Epithelial cell of proximal tubule (primary cell): ENCODE data around the gene TOX4. TPM values are rescaled to one million over a fixed set of nuclear protein-coding genes. Genes with fewer than 3 reads are reported as not detected.

ENCODE experiments used
- DNase-seq: peaks from one replicate; pipeline ENCODE4 v3.0.0-alpha.2; 2011; ENCODE audit warnings: low read depth
- H3K4me3 ChIP-seq: 2 replicates; pipeline ENCODE4 v1.5.1; 2011; ENCODE audit warnings: low read depth, mild to moderate bottlenecking, low read length
- CTCF ChIP-seq: conservative IDR thresholded peaks from 2 replicates; pipeline ENCODE4 v1.5.1; 2012; ENCODE audit warnings: low read depth, mild to moderate bottlenecking, low read length
- total RNA-seq: library from RNA; depleted of rRNA; stranded (reverse); fragments of >200 nt; gene quantifications from 2 replicates; pipeline ENCODE4 v1.2.3, GENCODE V29; 2015

TOX4 gene
- total RNA-seq, 1 donor from 2014 or later: 28.8 TPM

- no peak overlapping the region for H3K4me3 ChIP-seq
- TF ChIP-seq CTCF: no peak
- DNase-seq: no peak
These were observed 37.3 kb downstream of the TOX4 start for GRCh38 chr14:21514341-21514740.

- no peak for TF ChIP-seq CTCF
- no peak overlapping the region for H3K4me3 ChIP-seq
- DNase-seq: no peak
These were observed 41.7 kb downstream of the TOX4 start for GRCh38 chr14:21518725-21519124.

- DNase-seq: no peak
- no peak for TF ChIP-seq CTCF
- H3K4me3 ChIP-seq: no peak overlapping the region
These were observed 43.8 kb downstream of the TOX4 start for GRCh38 chr14:21520767-21521166.

GRCh38 chr14:21521501-21521900 lies 44.5 kb downstream of the TOX4 start:
- no peak overlapping the region for H3K4me3 ChIP-seq
- no peak for DNase-seq
- TF ChIP-seq CTCF: no peak

GRCh38 chr14:21523203-21523602 lies 46.2 kb downstream of the TOX4 start:
- DNase-seq: no peak
- H3K4me3 ChIP-seq: no peak overlapping the region
- no peak for TF ChIP-seq CTCF

GRCh38 chr14:21524575-21525490 lies 47.8 kb downstream of the TOX4 start:
- DNase-seq: no peak
- TF ChIP-seq CTCF: no peak
- H3K4me3 ChIP-seq: peak overlapping the region; percentile 66

- H3K4me3 ChIP-seq: peak overlapping the region; percentile 66
- TF ChIP-seq CTCF: no peak
- no peak for DNase-seq
These were observed 48.6 kb downstream of the TOX4 start for GRCh38 chr14:21525571-21525961.
